Endothelial cell of umbilical vein (primary cell): ENCODE measurements around the gene ANKRD50. TPM values are rescaled to one million over a fixed set of nuclear protein-coding genes. Genes with fewer than 3 reads are reported as not detected.

Experiments
- BruUV-seq: library from RNA; stranded (reverse); fragments of 400-500 nt; replicated peaks from 2 replicates; lab custom pipeline; 2021; lab: Mats Ljungman, UMichigan
- CTCF ChIA-PET: fragments of 300-600, 350-600 bp; sonication (Branson Sonifier 250); formaldehyde crosslinking; loops from one replicate; lab custom pipeline; 2021; ENCODE audit warnings: antibody characterized with exemption, inconsistent platforms; lab: Charles Lee
- POLR2A ChIA-PET: fragments of 300-600, 350-600 bp; sonication (Branson Sonifier 250); formaldehyde crosslinking; loops from one replicate; lab custom pipeline; 2021; ENCODE audit warnings: antibody characterized with exemption, inconsistent platforms; lab: Charles Lee
- DNase-seq: peaks from one replicate; pipeline ENCODE4 v3.0.0-alpha.2; 2011; ENCODE audit warnings: low read depth, low spot score
- FAIRE-seq: peaks from 2 replicates; lab custom pipeline; 2011; peaks lifted over from hg19 to GRCh38; lab: Jason Lieb, UNC
- H2AFZ ChIP-seq: 2 replicates; pipeline ENCODE4 v1.6.0; 2012; ENCODE audit warnings: low read depth, low read length, control low read depth, inconsistent platforms
- H3K27ac ChIP-seq: 2 replicates; pipeline ENCODE4 v1.5.1; 2011; ENCODE audit warnings: low read depth, mild to moderate bottlenecking, control low read depth, low read length, moderate library complexity; ENCODE audit not compliant: insufficient read depth
- H3K27me3 ChIP-seq, 2 experiments: 2 replicates each; pipeline versions ENCODE4 v1.6.0 to v1.6.1; 2011; ENCODE audit warnings: low read length in 2 of 2, mixed read lengths in 1 of 2; ENCODE audit not compliant: control insufficient read depth in 2 of 2, insufficient read depth in 2 of 2
- H3K36me3 ChIP-seq, 2 experiments: 2 replicates in 1 of 2; 3 replicates in 1 of 2; pipeline ENCODE4 v1.5.1; 2011; ENCODE audit warnings: low read length in 2 of 2, mild to moderate bottlenecking in 1 of 2, moderate library complexity in 1 of 2; ENCODE audit not compliant: control insufficient read depth in 2 of 2, insufficient read depth in 2 of 2; ENCODE audit errors: extremely low read depth in 1 of 2
- H3K4me1 ChIP-seq: 3 replicates; pipeline ENCODE4 v1.5.1; 2011; ENCODE audit warnings: mild to moderate bottlenecking, low read length; ENCODE audit not compliant: control insufficient read depth, insufficient read depth; ENCODE audit errors: extremely low read depth
- H3K4me2 ChIP-seq: 2 replicates; pipeline ENCODE4 v1.6.1; 2011; ENCODE audit warnings: low read length, control low read depth, mixed read lengths; ENCODE audit not compliant: insufficient read depth
- H3K4me3 ChIP-seq, 3 experiments: fragments of 200-600 bp in 1 of 3; sonication (generic), shearing (Covaris generic) in 1 of 3; replicated peaks in 1 of 3; 2 replicates each; pipeline ENCODE4 v1.5.1; 2011 to 2016; ENCODE audit warnings: control low read depth in 3 of 3, low read length in 3 of 3, mild to moderate bottlenecking in 2 of 3, inconsistent platforms in 1 of 3, low read depth in 1 of 3, moderate library complexity in 1 of 3; ENCODE audit not compliant: insufficient read depth in 1 of 3
- H3K79me2 ChIP-seq: 2 replicates; pipeline ENCODE4 v1.6.0; 2012; ENCODE audit warnings: low read length, inconsistent platforms; ENCODE audit not compliant: control insufficient read depth, insufficient read depth
- H3K9ac ChIP-seq: replicated peaks from 2 replicates; pipeline ENCODE3; 2011; ENCODE audit warnings: low read length, control low read depth; ENCODE audit not compliant: insufficient read depth; ENCODE audit errors: extremely low read depth
- H3K9me1 ChIP-seq: replicated peaks from 3 replicates; pipeline ENCODE4 v1.6.0; 2011; ENCODE audit warnings: mild to moderate bottlenecking, low read length; ENCODE audit not compliant: control insufficient read depth, insufficient read depth; ENCODE audit errors: extremely low read depth
- H3K9me3 ChIP-seq: replicated peaks from 2 replicates; pipeline ENCODE4 v1.5.1; 2012; ENCODE audit warnings: low read length, inconsistent platforms; ENCODE audit not compliant: control insufficient read depth, insufficient read depth
- H4K20me1 ChIP-seq: replicated peaks from 2 replicates; pipeline ENCODE3; 2011; ENCODE audit warnings: mild to moderate bottlenecking, low read length; ENCODE audit not compliant: control insufficient read depth, insufficient read depth; ENCODE audit errors: extremely low read depth
- EZH2 ChIP-seq: IDR thresholded peaks from 2 replicates; pipeline ENCODE4 v1.6.1; 2012; ENCODE audit warnings: borderline replicate concordance, low read depth, mild to moderate bottlenecking, moderate library complexity, low read length, inconsistent platforms; ENCODE audit not compliant: severe bottlenecking
- FOS ChIP-seq: IDR thresholded peaks from 2 replicates; pipeline ENCODE4 v1.6.1; 2011; ENCODE audit warnings: mild to moderate bottlenecking, low read length, moderate library complexity, borderline replicate concordance; ENCODE audit not compliant: insufficient read depth
- GATA2 ChIP-seq: IDR thresholded peaks from 2 replicates; pipeline ENCODE4 v1.7.0; 2011; ENCODE audit warnings: low read depth, mild to moderate bottlenecking, moderate library complexity, mixed read lengths, low read length; ENCODE audit not compliant: insufficient read length, insufficient read depth
- JUN ChIP-seq: IDR thresholded peaks from 2 replicates; pipeline ENCODE4 v1.6.1; 2011; ENCODE audit warnings: borderline replicate concordance, low read depth; ENCODE audit not compliant: insufficient read length, insufficient read depth
- MYC ChIP-seq: IDR thresholded peaks from one replicate; pipeline ENCODE4 v1.6.1; 2011; ENCODE audit warnings: mild to moderate bottlenecking, low read depth, low read length
- POLR2AphosphoS5 ChIP-seq: IDR thresholded peaks from 2 replicates; pipeline ENCODE4 v1.6.1; 2012; ENCODE audit warnings: low read depth, mild to moderate bottlenecking, control low read depth, low read length, moderate library complexity; ENCODE audit not compliant: insufficient read depth
- dilution Hi-C: fragments of 300-500 bp; cut with MboI; formaldehyde crosslinking; loops from one replicate; pipeline ENCODE4 v1.15.0; 2019; ENCODE audit warnings: low sequenced_read_pairs; ENCODE audit not compliant: extremely low pct_ligation_motif_present
- intact Hi-C: fragments of 100-400 bp; cut with micrococcal nuclease; formaldehyde crosslinking; loops from one replicate; pipeline ENCODE4 v1.10.0; 2022
- polyA plus RNA-seq, 4 experiments: library from polyadenylated mRNA; depleted of rRNA in 3 of 4; stranded (reverse) in 3 of 4; unstranded in 1 of 4; fragments of >200 nt; gene quantifications; 2 replicates each; pipeline versions ENCODE4 v1.2.1 to v1.2.3, GENCODE V29; 2011 to 2012; ENCODE audit warnings: missing spikeins in 1 of 4
- total RNA-seq: library from RNA; stranded (reverse); gene quantifications from 2 replicates; pipeline ENCODE4 v1.2.3, GENCODE V29; 2021
- TF ChIP-seq, protein P1 (sequence below), 2 donors: IDR thresholded peaks; 1 replicate in 1 of 2; 2 replicates in 1 of 2; pipeline ENCODE4 v1.5.1; 2011; ENCODE audit warnings: low read length in 2 of 2, mild to moderate bottlenecking in 2 of 2, moderate library complexity in 2 of 2, control low read depth in 1 of 2, inconsistent platforms in 1 of 2, low read depth in 1 of 2; ENCODE audit not compliant: insufficient read depth in 1 of 2; ENCODE audit errors: extremely low read depth in 1 of 2
- TF ChIP-seq, protein P2 (sequence below): IDR thresholded peaks from 2 replicates; pipeline ENCODE4 v1.6.1; 2011; ENCODE audit not compliant: insufficient read depth, insufficient read length

ANKRD50 gene
- total and polyA plus RNA-seq, 2 donors (not counting 3 experiments of a cell fraction or from before 2014, with no cell fraction given), result 24.5 to 63.6 TPM

DNA sequence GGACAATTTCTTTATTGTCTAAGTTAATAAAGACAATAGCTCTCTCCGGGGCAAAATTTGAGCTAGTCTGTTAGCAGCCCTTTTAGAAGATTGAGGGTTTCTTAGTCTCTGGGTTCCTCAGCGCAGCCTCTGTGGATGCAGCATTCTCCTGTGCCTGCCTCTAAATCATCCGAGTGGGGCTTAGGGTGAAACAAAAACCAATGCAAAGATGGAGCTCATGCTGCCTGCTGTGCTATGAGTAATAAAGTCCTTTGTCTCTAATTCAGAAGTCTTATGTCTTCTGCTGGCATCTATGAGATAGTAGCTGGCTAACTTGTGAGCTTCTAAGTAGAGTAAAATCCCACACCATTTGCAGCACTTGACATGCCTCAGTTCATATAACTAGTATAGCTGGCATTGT lies 67.9 kb downstream of the ANKRD50 start:
- Histone ChIP-seq H3K9ac (no peak overlapping the region), H3K4me2 (no peak overlapping the region), H3K9me1 (no peaks in the 10 kb centered on the region), H3K79me2 (no peaks in the 10 kb centered on the region), H3K4me3 (no peak overlapping the region), H3K9me3 (no peaks in the 10 kb centered on the region), H2AFZ (no peak overlapping the region), H3K27me3 (no peaks in the 10 kb centered on the region), H3K36me3 (peaks cover 0 to 2% of the 10 kb centered on the region in 2 experiments), H3K4me1 (peaks cover 40% of the 10 kb centered on the region), H4K20me1 (no peaks in the 10 kb centered on the region), H3K27ac (no peak overlapping the region)
- DNase-seq (no peak), FAIRE-seq (no peak)
- intact Hi-C loops, result loop anchor here (5.0 kb wide), 1 partner anchor 312 kb away; no protein-coding TSS in a partner anchor
- no TSS peak for BruUV-seq
- POLR2A ChIA-PET, result no interaction called here
- no peak for TF ChIP-seq FOS
- no peak for TF ChIP-seq JUN
- TF ChIP-seq, protein P1, sequence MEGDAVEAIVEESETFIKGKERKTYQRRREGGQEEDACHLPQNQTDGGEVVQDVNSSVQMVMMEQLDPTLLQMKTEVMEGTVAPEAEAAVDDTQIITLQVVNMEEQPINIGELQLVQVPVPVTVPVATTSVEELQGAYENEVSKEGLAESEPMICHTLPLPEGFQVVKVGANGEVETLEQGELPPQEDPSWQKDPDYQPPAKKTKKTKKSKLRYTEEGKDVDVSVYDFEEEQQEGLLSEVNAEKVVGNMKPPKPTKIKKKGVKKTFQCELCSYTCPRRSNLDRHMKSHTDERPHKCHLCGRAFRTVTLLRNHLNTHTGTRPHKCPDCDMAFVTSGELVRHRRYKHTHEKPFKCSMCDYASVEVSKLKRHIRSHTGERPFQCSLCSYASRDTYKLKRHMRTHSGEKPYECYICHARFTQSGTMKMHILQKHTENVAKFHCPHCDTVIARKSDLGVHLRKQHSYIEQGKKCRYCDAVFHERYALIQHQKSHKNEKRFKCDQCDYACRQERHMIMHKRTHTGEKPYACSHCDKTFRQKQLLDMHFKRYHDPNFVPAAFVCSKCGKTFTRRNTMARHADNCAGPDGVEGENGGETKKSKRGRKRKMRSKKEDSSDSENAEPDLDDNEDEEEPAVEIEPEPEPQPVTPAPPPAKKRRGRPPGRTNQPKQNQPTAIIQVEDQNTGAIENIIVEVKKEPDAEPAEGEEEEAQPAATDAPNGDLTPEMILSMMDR (IDR thresholded peaks at IDR 0.05; ENCODE audit: extremely low read depth in 1 of 2, insufficient read depth in 1 of 2, low read depth in 1 of 2, low read length in 2 of 2), result no peak
- no peak for TF ChIP-seq GATA2
- no peak for TF ChIP-seq POLR2AphosphoS5
- TF ChIP-seq EZH2, result no peak
- TF ChIP-seq, protein P2, sequence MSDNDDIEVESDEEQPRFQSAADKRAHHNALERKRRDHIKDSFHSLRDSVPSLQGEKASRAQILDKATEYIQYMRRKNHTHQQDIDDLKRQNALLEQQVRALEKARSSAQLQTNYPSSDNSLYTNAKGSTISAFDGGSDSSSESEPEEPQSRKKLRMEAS, result no peak
- no peak for TF ChIP-seq MYC
- dilution Hi-C loops, result no loop called here
- CTCF ChIA-PET, result interaction anchor here (0.6 to 1.0 kb wide), 3 partner anchors 9 to 600 kb away, joined by 3 to 4 read pairs (median 3); no protein-coding TSS in a partner anchor
